Panc1 (cell line): ENCODE results near the gene HRH3. TPM values are rescaled to one million over a fixed set of nuclear protein-coding genes. Genes with fewer than 3 reads are reported as not detected.

Experiments
- ATAC-seq: fragments of 200-7000 bp; cut with Tn5 transposase; 2 replicates; pipeline ENCODE4 v1.9.1; 2020; ENCODE audit warnings: mild to moderate bottlenecking, moderate library complexity
- BruUV-seq: library from RNA; stranded (reverse); fragments of 400-500 nt; replicated peaks from 2 replicates; lab custom pipeline; 2021; lab: Mats Ljungman, UMichigan
- CTCF ChIA-PET: fragments of 300-600 bp; sonication (Branson Sonifier 250); formaldehyde crosslinking; loops from one replicate; lab custom pipeline; 2022; ENCODE audit warnings: antibody characterized with exemption; lab: Charles Lee
- POLR2A ChIA-PET: fragments of 300-600 bp; sonication (Branson Sonifier 250); formaldehyde crosslinking; loops from one replicate; lab custom pipeline; 2022; ENCODE audit warnings: antibody characterized with exemption; lab: Charles Lee
- DNase-seq: peaks from one replicate; pipeline ENCODE4 v3.0.0-alpha.2; 2010; ENCODE audit warnings: low read depth, low spot score
- H3K27ac ChIP-seq: 2 replicates; pipeline ENCODE4 v1.5.1; 2011; ENCODE audit warnings: mild to moderate bottlenecking, low read length, inconsistent platforms
- H3K27me3 ChIP-seq: fragments of 200-500 bp; sonication (Bioruptor generic); 2 replicates; pipeline ENCODE4 v1.6.0; 2014; ENCODE audit warnings: low read length, inconsistent platforms; ENCODE audit not compliant: control insufficient read depth, insufficient read depth
- H3K36me3 ChIP-seq: fragments of 200-500 bp; sonication (Bioruptor generic); 2 replicates; pipeline ENCODE4 v1.5.1; 2014; ENCODE audit warnings: inconsistent platforms, mild to moderate bottlenecking, low read length, moderate library complexity; ENCODE audit not compliant: control insufficient read depth, insufficient read depth
- H3K4me1 ChIP-seq: 2 replicates; pipeline ENCODE4 v1.5.1; 2011; ENCODE audit warnings: inconsistent platforms, mild to moderate bottlenecking, low read length, moderate library complexity; ENCODE audit not compliant: control insufficient read depth, insufficient read depth
- H3K4me3 ChIP-seq, 2 experiments: 2 replicates each; pipeline ENCODE4 v1.5.1; 2011 to 2012; ENCODE audit warnings: low read depth in 2 of 2, low read length in 2 of 2, mild to moderate bottlenecking in 2 of 2, inconsistent platforms in 1 of 2, moderate library complexity in 1 of 2
- H3K9me3 ChIP-seq: fragments of 200-500 bp; sonication (Bioruptor generic); 2 replicates; pipeline ENCODE4 v1.5.1; 2014; ENCODE audit warnings: low read depth, mild to moderate bottlenecking, inconsistent platforms, low read length, moderate library complexity; ENCODE audit not compliant: control insufficient read depth, insufficient read depth
- POLR2AphosphoS5 ChIP-seq: IDR thresholded peaks from 2 replicates; pipeline ENCODE4 v1.6.1; 2012; ENCODE audit warnings: mild to moderate bottlenecking, low read depth, low read length, moderate library complexity
- SIN3A ChIP-seq: IDR thresholded peaks from 2 replicates; pipeline ENCODE4 v1.6.1; 2012; ENCODE audit warnings: low read depth, mild to moderate bottlenecking, low read length, moderate library complexity, borderline replicate concordance; ENCODE audit not compliant: insufficient read depth
- TCF7L2 ChIP-seq: IDR thresholded peaks from 2 replicates; pipeline ENCODE4 v1.6.1; 2011; ENCODE audit warnings: mild to moderate bottlenecking, low read depth, low read length, inconsistent platforms
- in situ Hi-C: cut with HindIII; loops from 2 replicates; pipeline ENCODE4 v1.10.0; 2016; ENCODE audit warnings: low sequenced_read_pairs, low pct_unique_long_range_greater_than_20kb
- intact Hi-C: fragments of 100-400 bp; cut with micrococcal nuclease; formaldehyde crosslinking; loops from one replicate; pipeline ENCODE4 v1.10.0; 2022; ENCODE audit not compliant: unreplicated experiment
- total RNA-seq: library from RNA; stranded (reverse); gene quantifications from one replicate; pipeline ENCODE4 v1.2.1, GENCODE V29; 2021; ENCODE audit not compliant: unreplicated experiment
- TF ChIP-seq, protein P1 (sequence below), 2 experiments: IDR thresholded peaks; 2 replicates each; pipeline ENCODE4 v1.6.1; 2011 to 2012; ENCODE audit warnings: low read depth in 2 of 2, control low read depth in 1 of 2, low read length in 1 of 2, mild to moderate bottlenecking in 1 of 2, moderate library complexity in 1 of 2; ENCODE audit not compliant: insufficient read depth in 1 of 2
- TF ChIP-seq, protein P2 (sequence below): fragments of 450-650 bp; IDR thresholded peaks from 2 replicates; pipeline ENCODE4 v1.5.1; 2017; ENCODE audit warnings: mild to moderate bottlenecking

HRH3 gene
- total RNA-seq, 1 experiment from 2014 or later, result 0.10 TPM

DNA sequence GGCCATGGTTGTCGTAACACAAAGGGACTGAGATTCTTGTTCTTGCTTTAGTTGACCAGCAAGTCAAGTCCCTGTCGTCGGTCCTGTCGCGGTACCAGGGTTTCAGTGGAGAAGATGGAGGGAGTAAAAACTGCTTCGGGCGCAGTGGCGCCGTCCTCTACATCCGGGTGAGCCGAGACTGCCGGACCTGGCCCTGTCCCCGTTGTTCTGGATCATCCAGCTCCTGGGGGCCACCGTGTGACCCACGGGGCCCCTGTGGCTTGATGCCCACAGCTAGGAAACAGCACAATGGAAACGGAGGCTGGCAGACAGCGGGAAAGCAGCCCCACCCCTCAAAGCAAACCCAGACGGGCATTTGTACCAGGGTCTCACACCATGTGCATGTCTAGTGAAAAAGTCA is 22.3 kb downstream of the HRH3 start:
- Histone ChIP-seq H3K36me3 (peaks cover 10% of the 10 kb centered on the region), H3K27me3 (no peaks in the 10 kb centered on the region), H3K4me3 (no peak overlapping the region), H3K9me3 (no peaks in the 10 kb centered on the region), H3K27ac (no peak overlapping the region), H3K4me1 (no peaks in the 10 kb centered on the region)
- TF ChIP-seq, protein P1, sequence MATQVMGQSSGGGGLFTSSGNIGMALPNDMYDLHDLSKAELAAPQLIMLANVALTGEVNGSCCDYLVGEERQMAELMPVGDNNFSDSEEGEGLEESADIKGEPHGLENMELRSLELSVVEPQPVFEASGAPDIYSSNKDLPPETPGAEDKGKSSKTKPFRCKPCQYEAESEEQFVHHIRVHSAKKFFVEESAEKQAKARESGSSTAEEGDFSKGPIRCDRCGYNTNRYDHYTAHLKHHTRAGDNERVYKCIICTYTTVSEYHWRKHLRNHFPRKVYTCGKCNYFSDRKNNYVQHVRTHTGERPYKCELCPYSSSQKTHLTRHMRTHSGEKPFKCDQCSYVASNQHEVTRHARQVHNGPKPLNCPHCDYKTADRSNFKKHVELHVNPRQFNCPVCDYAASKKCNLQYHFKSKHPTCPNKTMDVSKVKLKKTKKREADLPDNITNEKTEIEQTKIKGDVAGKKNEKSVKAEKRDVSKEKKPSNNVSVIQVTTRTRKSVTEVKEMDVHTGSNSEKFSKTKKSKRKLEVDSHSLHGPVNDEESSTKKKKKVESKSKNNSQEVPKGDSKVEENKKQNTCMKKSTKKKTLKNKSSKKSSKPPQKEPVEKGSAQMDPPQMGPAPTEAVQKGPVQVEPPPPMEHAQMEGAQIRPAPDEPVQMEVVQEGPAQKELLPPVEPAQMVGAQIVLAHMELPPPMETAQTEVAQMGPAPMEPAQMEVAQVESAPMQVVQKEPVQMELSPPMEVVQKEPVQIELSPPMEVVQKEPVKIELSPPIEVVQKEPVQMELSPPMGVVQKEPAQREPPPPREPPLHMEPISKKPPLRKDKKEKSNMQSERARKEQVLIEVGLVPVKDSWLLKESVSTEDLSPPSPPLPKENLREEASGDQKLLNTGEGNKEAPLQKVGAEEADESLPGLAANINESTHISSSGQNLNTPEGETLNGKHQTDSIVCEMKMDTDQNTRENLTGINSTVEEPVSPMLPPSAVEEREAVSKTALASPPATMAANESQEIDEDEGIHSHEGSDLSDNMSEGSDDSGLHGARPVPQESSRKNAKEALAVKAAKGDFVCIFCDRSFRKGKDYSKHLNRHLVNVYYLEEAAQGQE (IDR thresholded peaks at IDR 0.05; ENCODE audit: insufficient read depth in 1 of 2, low read depth in 2 of 2, low read length in 1 of 2), result no peak
- TF ChIP-seq POLR2AphosphoS5, result no peak
- TF ChIP-seq SIN3A, result no peak
- TF ChIP-seq TCF7L2, result no peak
- TF ChIP-seq, protein P2, sequence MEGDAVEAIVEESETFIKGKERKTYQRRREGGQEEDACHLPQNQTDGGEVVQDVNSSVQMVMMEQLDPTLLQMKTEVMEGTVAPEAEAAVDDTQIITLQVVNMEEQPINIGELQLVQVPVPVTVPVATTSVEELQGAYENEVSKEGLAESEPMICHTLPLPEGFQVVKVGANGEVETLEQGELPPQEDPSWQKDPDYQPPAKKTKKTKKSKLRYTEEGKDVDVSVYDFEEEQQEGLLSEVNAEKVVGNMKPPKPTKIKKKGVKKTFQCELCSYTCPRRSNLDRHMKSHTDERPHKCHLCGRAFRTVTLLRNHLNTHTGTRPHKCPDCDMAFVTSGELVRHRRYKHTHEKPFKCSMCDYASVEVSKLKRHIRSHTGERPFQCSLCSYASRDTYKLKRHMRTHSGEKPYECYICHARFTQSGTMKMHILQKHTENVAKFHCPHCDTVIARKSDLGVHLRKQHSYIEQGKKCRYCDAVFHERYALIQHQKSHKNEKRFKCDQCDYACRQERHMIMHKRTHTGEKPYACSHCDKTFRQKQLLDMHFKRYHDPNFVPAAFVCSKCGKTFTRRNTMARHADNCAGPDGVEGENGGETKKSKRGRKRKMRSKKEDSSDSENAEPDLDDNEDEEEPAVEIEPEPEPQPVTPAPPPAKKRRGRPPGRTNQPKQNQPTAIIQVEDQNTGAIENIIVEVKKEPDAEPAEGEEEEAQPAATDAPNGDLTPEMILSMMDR, result no peak
- no peak for DNase-seq
- CTCF ChIA-PET, result no interaction called here
- POLR2A ChIA-PET, result no interaction called here
- BruUV-seq, result no TSS peak
- in situ Hi-C loops (no loop called here), intact Hi-C loops (no loop called here)
- no peak for ATAC-seq

DNA sequence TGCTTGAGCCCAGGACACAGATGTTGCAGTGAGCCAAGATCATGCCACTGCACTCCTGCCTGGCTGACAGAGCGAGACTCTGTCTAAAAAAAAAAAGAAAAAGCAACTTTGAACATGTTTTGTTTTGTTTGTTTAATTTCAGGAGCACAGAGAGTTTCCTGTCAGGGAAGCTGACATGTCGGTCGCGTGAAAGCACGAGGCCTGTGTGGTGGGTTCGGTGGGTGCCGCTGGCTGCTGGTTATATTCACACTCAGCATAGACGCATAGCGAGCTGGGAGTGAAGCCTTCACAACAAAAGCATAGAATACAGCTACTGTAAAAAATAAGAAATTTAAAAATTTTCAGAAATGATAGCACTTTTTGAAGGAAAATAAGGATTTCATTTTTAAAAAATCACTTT is 22.8 kb downstream of the HRH3 start:
- H3K27ac ChIP-seq, result no peak overlapping the region
- H3K36me3 ChIP-seq, result peaks cover 10% of the 10 kb centered on the region
- POLR2A ChIA-PET, result no interaction called here
- CTCF ChIA-PET, result no interaction called here
- in situ Hi-C loops, result no loop called here
- H3K27me3 ChIP-seq, result no peaks in the 10 kb centered on the region
- no peak for ATAC-seq
- no peak overlapping the region for H3K4me3 ChIP-seq
- TF ChIP-seq SIN3A (no peak), TCF7L2 (no peak), POLR2AphosphoS5 (no peak)
- TF ChIP-seq, protein P1 (IDR thresholded peaks at IDR 0.05; ENCODE audit: insufficient read depth in 1 of 2, low read depth in 2 of 2, low read length in 1 of 2), result no peak
- TF ChIP-seq, protein P2, result no peak
- no peaks in the 10 kb centered on the region for H3K9me3 ChIP-seq
- H3K4me1 ChIP-seq, result no peaks in the 10 kb centered on the region
- intact Hi-C loops, result no loop called here
- no peak for DNase-seq
- BruUV-seq, result no TSS peak
